22Rv1 (cell line): ENCODE results near the gene KCNN2.

Experiments used
- ZFX ChIP-seq: fragments of 450-650 bp; IDR thresholded peaks from 2 replicates; pipeline ENCODE4 v1.6.1; 2017; ENCODE audit warnings: antibody characterized with exemption, borderline replicate concordance
- TF ChIP-seq, protein P1 (sequence below): fragments of 450-650 bp; IDR thresholded peaks from 2 replicates; pipeline ENCODE4 v1.5.1; 2017; ENCODE audit warnings: mild to moderate bottlenecking

DNA sequence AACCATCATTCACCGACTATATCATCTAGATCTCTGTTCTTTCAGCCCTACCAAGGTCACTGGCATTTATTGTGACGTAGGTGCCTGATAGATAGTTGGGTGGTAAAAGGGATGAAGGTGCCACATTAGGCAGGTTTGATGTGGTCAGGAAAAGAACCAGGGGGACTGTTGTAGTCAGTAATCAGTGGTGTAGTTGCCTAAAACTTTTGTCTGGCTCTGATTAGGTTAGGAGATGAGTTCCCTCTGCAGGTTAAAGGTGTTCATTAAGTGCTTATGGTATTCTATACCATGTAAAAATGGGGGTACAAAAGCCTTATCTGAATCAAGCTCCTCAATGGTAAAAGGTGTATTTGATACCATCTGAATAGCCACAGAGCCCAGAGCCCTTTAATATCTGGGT is 55.6 kb downstream of the KCNN2 start:
- TF ChIP-seq, protein P1, sequence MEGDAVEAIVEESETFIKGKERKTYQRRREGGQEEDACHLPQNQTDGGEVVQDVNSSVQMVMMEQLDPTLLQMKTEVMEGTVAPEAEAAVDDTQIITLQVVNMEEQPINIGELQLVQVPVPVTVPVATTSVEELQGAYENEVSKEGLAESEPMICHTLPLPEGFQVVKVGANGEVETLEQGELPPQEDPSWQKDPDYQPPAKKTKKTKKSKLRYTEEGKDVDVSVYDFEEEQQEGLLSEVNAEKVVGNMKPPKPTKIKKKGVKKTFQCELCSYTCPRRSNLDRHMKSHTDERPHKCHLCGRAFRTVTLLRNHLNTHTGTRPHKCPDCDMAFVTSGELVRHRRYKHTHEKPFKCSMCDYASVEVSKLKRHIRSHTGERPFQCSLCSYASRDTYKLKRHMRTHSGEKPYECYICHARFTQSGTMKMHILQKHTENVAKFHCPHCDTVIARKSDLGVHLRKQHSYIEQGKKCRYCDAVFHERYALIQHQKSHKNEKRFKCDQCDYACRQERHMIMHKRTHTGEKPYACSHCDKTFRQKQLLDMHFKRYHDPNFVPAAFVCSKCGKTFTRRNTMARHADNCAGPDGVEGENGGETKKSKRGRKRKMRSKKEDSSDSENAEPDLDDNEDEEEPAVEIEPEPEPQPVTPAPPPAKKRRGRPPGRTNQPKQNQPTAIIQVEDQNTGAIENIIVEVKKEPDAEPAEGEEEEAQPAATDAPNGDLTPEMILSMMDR, result no peak
- TF ChIP-seq ZFX, result no peak
